GM12892 (cell line): ENCODE data around the gene BPIFB2.
"Not testable (repeated sequence)": the region's sequence is repeated elsewhere in the genome, so short reads cannot be mapped to it uniquely, and the experiment has no call there.

Experiments used
- DNase-seq: peaks from one replicate; pipeline ENCODE4 v3.0.0; 2011; ENCODE audit not compliant: insufficient read length
- FAIRE-seq: peaks from 2 replicates; lab custom pipeline; 2011; peaks lifted over from hg19 to GRCh38; lab: Jason Lieb, UNC
- POLR2A ChIP-seq: IDR thresholded peaks from 2 replicates; pipeline ENCODE4 v1.6.1; 2011; ENCODE audit warnings: low read depth, low read length, control low read depth
- POLR2AphosphoS5 ChIP-seq: IDR thresholded peaks from 2 replicates; pipeline ENCODE4 v1.6.1; 2011; ENCODE audit warnings: low read depth, low read length, control low read depth
- TAF1 ChIP-seq: IDR thresholded peaks from 2 replicates; pipeline ENCODE4 v1.6.1; 2011; ENCODE audit warnings: low read depth, mild to moderate bottlenecking, control low read depth, low read length, borderline replicate concordance

The BPIFB2 gene

GRCh38 chr20:33030076-33030475 lies 22.6 kb downstream of the BPIFB2 start:
- TF ChIP-seq POLR2A (no peak), TAF1 (no peak), POLR2AphosphoS5 (no peak)
- no peak for DNase-seq
- no peak for FAIRE-seq

- TF ChIP-seq POLR2A (no peak), POLR2AphosphoS5 (no peak), TAF1 (no peak)
- no peak for DNase-seq
- no peak for FAIRE-seq
Observed at GRCh38 chr20:33030569-33030968, 23.1 kb downstream of the BPIFB2 start.

- no peak for DNase-seq
- FAIRE-seq, result no peak
- TF ChIP-seq POLR2AphosphoS5, result no peak
- TF ChIP-seq TAF1, result no peak
- no peak for TF ChIP-seq POLR2A
Observed at GRCh38 chr20:33031531-33031930, 24.0 kb downstream of the BPIFB2 start, which contains the start of gene BPIFB6. TSS of gene BPIFB6 (plus strand) at chr20:33031648. CDS start at chr20:33031648, 0 bp downstream.

DNA sequence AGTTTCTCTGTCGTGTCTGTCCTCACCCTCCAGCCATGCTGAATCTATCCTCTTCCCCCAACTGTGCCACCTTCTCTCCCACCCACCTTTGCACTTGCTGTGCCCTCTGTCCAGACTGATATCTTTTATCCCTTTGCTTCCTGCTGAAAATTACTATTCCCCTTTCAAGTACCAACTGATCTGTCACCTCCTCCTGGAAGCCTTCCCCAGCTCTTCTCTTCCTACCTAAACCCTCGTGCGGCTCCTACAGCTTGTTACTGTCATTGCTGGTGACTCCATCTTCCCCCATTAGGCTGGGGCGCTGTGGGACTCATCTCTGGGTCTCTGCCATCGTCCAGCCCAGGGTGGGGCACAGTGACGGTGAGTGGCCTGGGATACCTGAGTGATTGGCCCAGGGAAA lies 25.1 kb downstream of the BPIFB2 start:
- no peak for TF ChIP-seq POLR2A
- TF ChIP-seq TAF1, result no peak
- TF ChIP-seq POLR2AphosphoS5, result no peak
- no peak for DNase-seq

DNA sequence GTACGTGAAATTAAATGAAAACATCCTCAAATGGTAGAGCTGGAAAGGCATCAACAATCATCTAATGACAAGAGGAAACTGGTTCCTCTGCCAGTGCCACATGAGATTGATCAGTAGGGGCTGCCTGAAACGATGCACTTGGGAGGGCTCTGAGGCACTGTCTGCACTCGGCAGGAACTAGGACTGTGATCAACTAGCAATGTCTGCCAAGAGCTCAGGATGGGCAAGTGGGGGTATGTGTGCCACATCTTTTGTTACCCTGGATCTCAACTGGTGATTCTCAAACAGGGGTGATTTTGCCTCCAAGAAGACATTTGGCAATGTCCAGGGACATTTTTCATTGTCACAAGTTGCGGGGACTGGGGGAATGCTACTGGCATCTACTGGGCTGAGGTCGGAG lies 25.9 kb downstream of the BPIFB2 start:
- TF ChIP-seq POLR2AphosphoS5 (no peak), POLR2A (no peak), TAF1 (no peak)
- DNase-seq (no peak), FAIRE-seq (no peak)

More for the DNA sequence above, 25.1 kb downstream of the BPIFB2 start:
- no peak for FAIRE-seq

DNA sequence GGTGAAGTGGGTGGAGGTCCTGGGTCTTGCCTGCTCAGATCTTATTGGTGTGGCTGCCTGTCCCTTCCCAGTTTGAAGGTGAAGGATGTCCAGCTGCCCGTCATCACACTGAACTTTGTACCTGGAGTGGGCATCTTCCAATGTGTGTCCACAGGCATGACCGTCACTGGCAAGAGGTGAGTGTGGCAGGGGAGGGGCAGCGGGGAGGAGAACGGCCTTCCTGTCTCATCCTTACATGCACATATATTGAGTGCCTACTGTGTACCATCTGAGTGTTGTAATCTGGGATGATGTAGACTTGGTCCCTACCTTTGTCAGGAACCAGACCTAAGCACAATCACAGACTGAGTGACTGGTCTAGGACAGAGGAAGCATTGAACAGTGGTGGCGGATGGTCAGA lies 26.6 kb downstream of the BPIFB2 start:
- FAIRE-seq (no peak), DNase-seq (no peak)

DNA sequence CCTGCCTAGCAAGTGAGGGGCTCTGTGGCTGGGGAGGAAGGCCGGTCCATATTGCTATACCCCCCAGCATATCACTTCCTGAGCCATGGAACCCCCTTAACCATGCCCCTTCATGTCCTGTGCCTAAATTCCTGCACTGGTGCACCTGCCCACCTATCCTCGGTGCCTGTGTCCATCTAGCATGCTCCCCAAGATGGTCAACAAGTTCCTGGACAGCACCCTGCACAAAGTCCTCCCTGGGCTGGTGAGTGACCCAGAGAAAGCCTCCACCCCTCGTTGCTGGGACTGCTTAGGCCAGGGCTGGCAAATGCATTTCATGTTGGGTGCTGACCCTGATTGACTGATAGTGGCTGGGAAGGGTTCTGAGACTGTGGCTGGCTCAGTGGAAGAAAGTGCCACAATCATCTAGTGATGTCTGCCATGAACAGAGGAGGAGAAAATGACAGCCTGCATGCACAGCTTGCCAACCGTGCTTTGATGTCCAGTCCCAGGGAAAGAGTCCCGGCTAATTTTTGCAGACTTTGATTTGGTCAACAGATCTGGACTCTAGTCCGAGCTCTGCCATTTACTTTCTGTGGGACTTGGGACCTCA lies 27.5 kb downstream of the BPIFB2 start:
- FAIRE-seq (no peak), DNase-seq (no peak)
- TF ChIP-seq TAF1 (no peak), POLR2A (no peak), POLR2AphosphoS5 (no peak)

More for the DNA sequence above, 26.6 kb downstream of the BPIFB2 start:
- TF ChIP-seq POLR2A, result no peak
- TF ChIP-seq POLR2AphosphoS5, result no peak
- no peak for TF ChIP-seq TAF1

DNA sequence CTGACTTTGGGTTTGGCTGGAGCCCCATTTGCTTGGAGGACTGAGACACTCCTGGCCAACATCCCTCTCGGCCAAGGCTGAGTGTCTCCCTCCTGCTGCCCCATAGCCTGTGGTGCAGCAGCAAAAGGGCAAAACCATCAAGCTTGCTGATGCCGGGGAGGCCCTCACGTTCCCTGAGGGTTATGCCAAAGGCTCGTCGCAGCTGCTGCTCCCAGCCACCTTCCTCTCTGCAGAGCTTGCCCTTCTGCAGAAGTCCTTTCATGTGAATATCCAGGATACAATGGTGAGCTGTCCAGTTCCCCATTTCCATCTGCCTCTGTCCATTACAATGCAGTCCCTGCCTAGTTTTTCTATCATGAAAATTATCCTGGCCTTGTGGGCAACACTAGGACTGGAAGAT lies 30.0 kb downstream of the BPIFB2 start:
- FAIRE-seq, result no peak

DNA sequence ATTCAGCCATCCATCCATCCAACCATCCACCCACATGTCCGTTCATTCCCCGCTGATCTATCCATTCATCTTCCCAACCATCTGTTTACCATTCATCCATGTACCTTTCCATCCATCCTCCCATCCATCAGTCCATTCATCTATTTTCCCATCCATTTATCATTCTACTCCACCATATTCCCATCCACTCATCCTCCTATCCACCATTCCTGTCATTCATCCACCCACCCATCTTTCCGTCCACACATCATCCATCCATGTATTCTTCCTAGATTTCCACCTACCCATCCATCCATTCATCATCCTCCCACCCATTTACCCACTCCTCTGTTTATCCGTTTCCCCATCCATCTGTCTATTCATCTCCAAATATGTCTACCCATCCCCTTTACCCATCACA lies 30.7 kb downstream of the BPIFB2 start:
- DNase-seq (no peak), FAIRE-seq (no peak)
- TF ChIP-seq POLR2A, result no peak
- TF ChIP-seq POLR2AphosphoS5, result no peak
- no peak for TF ChIP-seq TAF1

More for the DNA sequence above, 30.0 kb downstream of the BPIFB2 start:
- DNase-seq, result no peak
- no peak for TF ChIP-seq TAF1

- DNase-seq (no peak), FAIRE-seq (no peak)
- no peak for TF ChIP-seq POLR2AphosphoS5
- no peak for TF ChIP-seq POLR2A
- TF ChIP-seq TAF1, result no peak
Observed at GRCh38 chr20:33042430-33042829, 34.9 kb downstream of the BPIFB2 start.

DNA sequence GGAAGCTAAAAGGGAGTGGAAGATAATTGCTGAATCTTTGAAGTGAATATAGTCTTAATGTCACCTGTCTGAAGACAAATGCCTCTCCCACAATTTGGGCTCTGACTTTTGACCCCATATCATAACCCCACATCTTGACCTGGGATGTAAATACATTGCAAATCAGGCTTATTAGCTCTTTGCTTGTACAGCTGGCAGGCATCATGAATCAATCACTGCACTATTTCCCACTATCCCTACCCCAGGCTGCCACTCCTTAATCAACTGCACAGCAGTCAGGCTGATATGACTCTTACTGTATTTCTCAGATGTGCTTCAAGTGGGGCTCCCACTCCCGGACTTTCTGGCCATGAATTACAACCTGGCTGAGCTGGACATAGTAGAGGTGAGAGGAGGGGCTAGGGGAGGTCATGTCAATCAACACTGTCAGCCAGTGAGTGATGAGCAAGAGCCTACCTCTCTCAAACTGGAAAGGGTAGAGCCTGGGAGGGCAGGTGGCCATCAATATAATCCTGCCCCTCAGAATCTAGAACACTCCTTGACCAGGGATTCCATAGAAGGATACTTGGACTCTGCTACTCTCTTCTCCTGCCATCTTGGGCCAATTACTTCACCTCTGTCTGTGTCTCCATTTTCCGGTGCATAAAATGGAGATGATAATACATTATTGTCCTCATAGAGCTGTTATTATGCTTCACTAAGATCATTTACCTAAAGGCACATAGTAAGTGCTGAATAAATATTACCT lies 35.7 kb downstream of the BPIFB2 start:
- DNase-seq, result no peak
- TF ChIP-seq POLR2A (no peak), POLR2AphosphoS5 (no peak), TAF1 (no peak)
- FAIRE-seq, result no peak

- DNase-seq, result no peak
- TF ChIP-seq POLR2AphosphoS5 (no peak), POLR2A (no peak), TAF1 (no peak)
- no peak for FAIRE-seq
Observed at GRCh38 chr20:33043731-33044181, 36.3 kb downstream of the BPIFB2 start.

GRCh38 chr20:33045129-33045721 lies 37.7 kb downstream of the BPIFB2 start:
- not testable (repeated sequence) for DNase-seq, FAIRE-seq
